ENCODE measurements around the gene ECI1.

The ECI1 gene

DNA sequence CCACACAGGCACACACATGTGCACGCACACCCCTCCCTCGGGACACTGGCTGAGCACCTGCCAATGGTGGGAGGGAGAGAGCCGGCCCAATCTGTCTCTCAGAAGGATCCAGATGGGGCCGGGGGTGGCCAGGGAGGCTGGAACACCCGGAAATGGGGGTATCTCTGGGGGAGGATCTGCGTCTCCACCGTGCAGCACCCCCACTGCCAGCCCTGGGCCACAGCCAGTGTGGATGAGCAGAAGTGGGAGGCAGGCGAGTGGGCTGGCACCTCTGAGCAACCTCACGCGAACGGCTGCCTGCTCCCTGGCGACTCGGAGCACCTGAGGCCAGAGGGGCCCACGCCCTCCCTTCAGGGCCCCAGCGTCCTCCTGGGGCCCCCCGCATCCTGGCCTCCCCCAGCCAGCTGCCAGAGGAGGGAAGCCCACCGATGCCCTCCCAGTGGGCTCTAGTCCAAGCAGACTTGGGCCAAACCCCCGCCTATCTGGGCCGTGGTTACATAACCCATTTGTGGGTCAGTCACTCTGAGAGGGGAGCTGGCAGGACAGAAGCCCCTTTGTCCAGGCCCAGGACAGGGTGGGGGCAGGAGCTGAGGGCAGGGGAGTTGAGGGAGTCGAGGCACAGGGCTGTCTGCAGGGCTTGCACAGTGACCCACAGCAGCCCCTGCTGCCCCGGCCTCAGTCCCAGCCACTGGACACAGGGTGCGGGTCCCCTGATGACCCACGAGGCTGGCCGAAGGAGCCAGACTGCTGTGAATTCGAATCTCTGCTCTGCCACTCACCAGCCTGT lies 60.5 kb downstream of the ECI1 start:
- no peak overlapping the region for H3K27ac ChIP-seq

DNA sequence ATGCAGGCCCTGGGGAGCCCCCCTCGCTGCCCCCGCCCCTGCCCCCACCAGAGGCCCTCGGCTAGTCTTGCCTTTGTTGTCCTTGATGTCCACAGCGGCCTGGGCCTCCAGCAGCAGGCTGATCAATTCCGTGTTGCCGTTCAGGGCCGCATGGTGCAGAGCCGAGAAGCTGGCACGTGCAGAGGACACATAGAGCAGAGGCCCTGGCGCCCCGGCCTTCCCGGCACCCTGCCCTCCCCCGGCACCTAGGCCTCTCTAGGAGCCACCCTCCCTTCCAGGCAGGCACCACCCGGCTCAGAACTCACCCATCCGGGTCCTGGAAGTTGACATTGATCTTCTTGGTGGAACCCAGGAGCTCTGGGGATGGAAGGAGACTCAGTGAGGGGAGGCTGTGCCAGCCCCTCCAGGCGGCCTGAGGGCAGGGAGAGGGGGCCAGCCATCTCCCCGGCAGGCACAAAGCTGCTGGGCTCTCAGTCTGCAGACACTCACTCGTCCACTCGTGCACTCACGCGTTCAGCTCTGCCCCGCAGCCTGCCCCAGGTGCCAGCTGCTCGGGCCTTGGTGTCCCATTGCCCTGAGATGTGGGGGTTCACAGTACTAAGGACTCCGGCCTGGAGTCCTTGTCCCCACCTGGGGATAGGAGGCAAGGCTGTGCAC lies 61.3 kb downstream of the ECI1 start:
- TF ChIP-seq, protein P1, sequence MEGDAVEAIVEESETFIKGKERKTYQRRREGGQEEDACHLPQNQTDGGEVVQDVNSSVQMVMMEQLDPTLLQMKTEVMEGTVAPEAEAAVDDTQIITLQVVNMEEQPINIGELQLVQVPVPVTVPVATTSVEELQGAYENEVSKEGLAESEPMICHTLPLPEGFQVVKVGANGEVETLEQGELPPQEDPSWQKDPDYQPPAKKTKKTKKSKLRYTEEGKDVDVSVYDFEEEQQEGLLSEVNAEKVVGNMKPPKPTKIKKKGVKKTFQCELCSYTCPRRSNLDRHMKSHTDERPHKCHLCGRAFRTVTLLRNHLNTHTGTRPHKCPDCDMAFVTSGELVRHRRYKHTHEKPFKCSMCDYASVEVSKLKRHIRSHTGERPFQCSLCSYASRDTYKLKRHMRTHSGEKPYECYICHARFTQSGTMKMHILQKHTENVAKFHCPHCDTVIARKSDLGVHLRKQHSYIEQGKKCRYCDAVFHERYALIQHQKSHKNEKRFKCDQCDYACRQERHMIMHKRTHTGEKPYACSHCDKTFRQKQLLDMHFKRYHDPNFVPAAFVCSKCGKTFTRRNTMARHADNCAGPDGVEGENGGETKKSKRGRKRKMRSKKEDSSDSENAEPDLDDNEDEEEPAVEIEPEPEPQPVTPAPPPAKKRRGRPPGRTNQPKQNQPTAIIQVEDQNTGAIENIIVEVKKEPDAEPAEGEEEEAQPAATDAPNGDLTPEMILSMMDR (IDR thresholded peaks at IDR 0.05), result no peak
- Histone ChIP-seq H3K36me3 (ENCODE audit: control insufficient read depth, insufficient read depth, low read length) (no peaks in the 10 kb centered on the region), H2AFZ (no peak overlapping the region), H3K9me3 (ENCODE audit: control insufficient read depth, low read length) (no peaks in the 10 kb centered on the region), H3K9ac (no peak overlapping the region), H3K4me2 (ENCODE audit: low read length) (no peak overlapping the region), H3K27me3 (ENCODE audit: control insufficient read depth, insufficient read depth, low read length) (no peaks in the 10 kb centered on the region), H3K27ac (no peak overlapping the region), H3K4me1 (peaks cover 3% of the 10 kb centered on the region), H3K4me3 (ENCODE audit: low read depth, low read length) (no peak overlapping the region), H3K79me2 (peaks cover 2% of the 10 kb centered on the region)

More for the DNA sequence above, 60.5 kb downstream of the ECI1 start:
- Histone ChIP-seq H3K9ac (no peak overlapping the region), H3K27me3 (ENCODE audit: control insufficient read depth, insufficient read depth, low read length) (no peaks in the 10 kb centered on the region), H3K4me2 (ENCODE audit: low read length) (no peak overlapping the region), H2AFZ (no peak overlapping the region), H3K4me3 (ENCODE audit: low read depth, low read length) (no peak overlapping the region), H3K9me3 (ENCODE audit: control insufficient read depth, low read length) (no peaks in the 10 kb centered on the region), H3K4me1 (peaks cover 7% of the 10 kb centered on the region), H3K79me2 (peaks cover 2% of the 10 kb centered on the region), H3K36me3 (ENCODE audit: control insufficient read depth, insufficient read depth, low read length) (no peaks in the 10 kb centered on the region)
- TF ChIP-seq, protein P1 (IDR thresholded peaks at IDR 0.05), result no peak
